IMR-90 (cell line): Measurements from ENCODE around the gene CHCHD1. TPM values are rescaled to one million over a fixed set of nuclear protein-coding genes. Genes with fewer than 3 reads are reported as not detected.

ENCODE experiments used
- ATAC-seq: fragments of 200-7000 bp; cut with Tn5 transposase; 2 replicates; pipeline ENCODE4 v1.9.1; 2020; ENCODE audit warnings: low read depth, mild to moderate bottlenecking, moderate library complexity
- BruUV-seq: library from RNA; stranded (reverse); fragments of 400-500 nt; replicated peaks from 2 replicates; lab custom pipeline; 2021; lab: Mats Ljungman, UMichigan
- CTCF ChIA-PET: fragments of 300-600 bp; formaldehyde crosslinking; extraction: SDS; loops from one replicate; lab custom pipeline; 2021; ENCODE audit warnings: antibody characterized with exemption; lab: Yijun Ruan, JAX
- POLR2A ChIA-PET: fragments of 300-600 bp; sonication (Branson Sonifier 250); formaldehyde crosslinking; loops from one replicate; lab custom pipeline; 2022; ENCODE audit warnings: antibody characterized with exemption; ENCODE audit not compliant: unreplicated experiment; lab: Charles Lee
- DNase-seq: peaks from one replicate; pipeline ENCODE4 v3.0.0; 2013
- H2AFZ ChIP-seq: replicated peaks from 2 replicates; pipeline ENCODE3; 2013; ENCODE audit warnings: low read length, mild to moderate bottlenecking; ENCODE audit not compliant: poor library complexity
- H2AK5ac ChIP-seq: 2 replicates; pipeline ENCODE4 v1.6.1; 2013; ENCODE audit warnings: low read depth, low read length, inconsistent platforms
- H2AK9ac ChIP-seq: replicated peaks from 2 replicates; pipeline ENCODE3; 2013; ENCODE audit warnings: mild to moderate bottlenecking, low read depth, low read length, moderate library complexity; ENCODE audit not compliant: poor library complexity
- H2BK120ac ChIP-seq: 2 replicates; pipeline ENCODE4 v1.6.1; 2013; ENCODE audit warnings: low read depth, low read length, inconsistent platforms
- H2BK15ac ChIP-seq: 3 replicates; pipeline ENCODE4 v1.6.1; 2013; ENCODE audit warnings: low read depth, low read length, inconsistent platforms
- H2BK20ac ChIP-seq: 2 replicates; pipeline ENCODE4 v1.6.1; 2013; ENCODE audit warnings: low read depth, mild to moderate bottlenecking, inconsistent platforms, low read length, moderate library complexity
- H2BK5ac ChIP-seq: 2 replicates; pipeline ENCODE4 v1.6.1; 2013; ENCODE audit warnings: mild to moderate bottlenecking, low read depth, low read length, inconsistent platforms; ENCODE audit not compliant: poor library complexity, severe bottlenecking
- H3K14ac ChIP-seq: replicated peaks from 2 replicates; pipeline ENCODE4 v1.6.1; 2013; ENCODE audit warnings: low read depth, low read length, inconsistent platforms
- H3K18ac ChIP-seq: 2 replicates; pipeline ENCODE4 v1.6.1; 2013; ENCODE audit warnings: low read depth, low read length, control low read depth
- H3K23ac ChIP-seq: 2 replicates; pipeline ENCODE4 v1.6.1; 2013; ENCODE audit warnings: low read depth, low read length, inconsistent platforms
- H3K27ac ChIP-seq: 2 replicates; pipeline ENCODE4 v1.5.1; 2013; ENCODE audit warnings: mild to moderate bottlenecking, control low read depth, low read length; ENCODE audit not compliant: insufficient read depth
- H3K27me3 ChIP-seq: 2 replicates; pipeline ENCODE4 v1.6.1; 2013; ENCODE audit warnings: low read length; ENCODE audit not compliant: control insufficient read depth, insufficient read depth
- H3K36me3 ChIP-seq: 2 replicates; pipeline ENCODE4 v1.6.1; 2013; ENCODE audit warnings: low read length, mixed read lengths; ENCODE audit not compliant: control insufficient read depth, insufficient read depth
- H3K4ac ChIP-seq: 2 replicates; pipeline ENCODE4 v1.6.1; 2013; ENCODE audit warnings: low read depth, low read length, inconsistent platforms
- H3K4me1 ChIP-seq: 2 replicates; pipeline ENCODE4 v1.6.1; 2013; ENCODE audit warnings: low read length, mixed read lengths; ENCODE audit not compliant: control insufficient read depth, insufficient read depth
- H3K4me2 ChIP-seq: 2 replicates; pipeline ENCODE4 v1.6.1; 2013; ENCODE audit warnings: low read depth, mild to moderate bottlenecking, control low read depth, low read length, moderate library complexity
- H3K4me3 ChIP-seq: 2 replicates; pipeline ENCODE4 v1.5.1; 2013; ENCODE audit warnings: low read depth, mild to moderate bottlenecking, control low read depth, low read length, moderate library complexity; ENCODE audit not compliant: insufficient read depth
- H3K56ac ChIP-seq: 2 replicates; pipeline ENCODE4 v1.6.1; 2013; ENCODE audit warnings: low read length, inconsistent platforms; ENCODE audit not compliant: insufficient read depth; ENCODE audit errors: extremely low read depth
- H3K79me1 ChIP-seq, 2 experiments: 2 replicates each; pipeline ENCODE4 v1.6.1; 2013; ENCODE audit warnings: low read length in 2 of 2, inconsistent platforms in 1 of 2, low read depth in 1 of 2
- H3K9ac ChIP-seq: 2 replicates; pipeline ENCODE4 v1.6.1; 2013; ENCODE audit warnings: low read depth, low read length, control low read depth
- H3K9me1 ChIP-seq: 2 replicates; pipeline ENCODE4 v1.6.1; 2013; ENCODE audit warnings: low read length, inconsistent platforms; ENCODE audit not compliant: insufficient read depth
- H3K9me3 ChIP-seq: 2 replicates; pipeline ENCODE4 v1.6.1; 2013; ENCODE audit warnings: low read length; ENCODE audit not compliant: control insufficient read depth, insufficient read depth
- H4K20me1 ChIP-seq: 2 replicates; pipeline ENCODE4 v1.6.1; 2013; ENCODE audit warnings: low read length, inconsistent platforms; ENCODE audit not compliant: insufficient read depth
- H4K5ac ChIP-seq: 2 replicates; pipeline ENCODE4 v1.6.1; 2013; ENCODE audit warnings: mild to moderate bottlenecking, low read depth, low read length, control low read depth
- H4K8ac ChIP-seq, 2 experiments: 2 replicates each; pipeline ENCODE4 v1.6.1; 2013; ENCODE audit warnings: low read depth in 2 of 2, low read length in 2 of 2, control low read depth in 1 of 2, inconsistent platforms in 1 of 2
- H4K91ac ChIP-seq: 2 replicates; pipeline ENCODE4 v1.6.1; 2013; ENCODE audit warnings: low read depth, low read length, inconsistent platforms; ENCODE audit not compliant: insufficient read depth
- BHLHE40 ChIP-seq: fragments of 150-350 bp; IDR thresholded peaks from 2 replicates; pipeline ENCODE4 v1.6.1; 2016; ENCODE audit warnings: mild to moderate bottlenecking, low read depth, low read length
- MAFK ChIP-seq: IDR thresholded peaks from 2 replicates; pipeline ENCODE4 v1.6.1; 2012; ENCODE audit warnings: low read depth, low read length, improper control_type of control experiment
- USF2 ChIP-seq: fragments of 150-350 bp; IDR thresholded peaks from 2 replicates; pipeline ENCODE4 v1.6.1; 2017; ENCODE audit warnings: mild to moderate bottlenecking, antibody characterized with exemption, low read length, low read depth
- WGBS, 2 experiments: methylation state at CpG; one replicate each; pipeline versions ENCODE4 v1.1.5 to v1.1.7; 2013; ENCODE audit warnings: missing lambda C conversion rate in 2 of 2; ENCODE audit not compliant: insufficient read length in 1 of 2; ENCODE audit errors: extremely low coverage in 2 of 2; 5-methylcytosine and 5-hydroxymethylcytosine counted together
- dilution Hi-C: fragments of 300-500 bp; cut with HindIII; formaldehyde crosslinking; loops from one replicate; pipeline ENCODE4 v1.14.3; 2018; ENCODE audit warnings: low sequenced_read_pairs; ENCODE audit not compliant: unreplicated experiment
- in situ Hi-C: fragments of 300-500 bp; cut with MboI; formaldehyde crosslinking; loops from 3 replicates; pipeline ENCODE4 v1.14.3; 2019; ENCODE audit warnings: low sequenced_read_pairs, inconsistent platforms, mixed read lengths
- intact Hi-C: fragments of 100-400 bp; cut with micrococcal nuclease; formaldehyde crosslinking; loops from 2 replicates; pipeline ENCODE4 v1.10.0; 2022
- polyA plus RNA-seq, 3 experiments: library from polyadenylated mRNA; depleted of rRNA; stranded (reverse); fragments of >200 nt; gene quantifications; 2 replicates each; pipeline ENCODE4 v1.2.3, GENCODE V29; 2012; ENCODE audit warnings: low replicate concordance in 1 of 3
- total RNA-seq: library from RNA; depleted of rRNA; stranded (reverse); fragments of >200 nt; gene quantifications from 2 replicates; pipeline ENCODE4 v1.2.3, GENCODE V29; 2012

The CHCHD1 gene
- total and polyA plus RNA-seq, 2 of the 4 experiments (the other 2 are of a cell fraction): 11.5 to 21.0 TPM

- TF ChIP-seq MAFK (no peak), USF2 (peak; percentile 66), BHLHE40 (peak; percentile 7; the same call in 1 of the 2 replicates)
- H3K9ac ChIP-seq: peak overlapping the region; percentile 96
- POLR2A ChIA-PET: interaction anchor here (0.9 kb wide), 1 partner anchor 14 kb away, joined by 4 read pairs; no protein-coding TSS in a partner anchor
- H3K27ac ChIP-seq: peak overlapping the region; percentile 91
- H2BK5ac ChIP-seq: peak overlapping the region; percentile 94
- peaks cover 25% of the 10 kb centered on the region for H4K20me1 ChIP-seq
- peak overlapping the region; percentile 99 for H2AFZ ChIP-seq
- H3K9me3 ChIP-seq: no peaks in the 10 kb centered on the region
- H2AK5ac ChIP-seq: peak overlapping the region; percentile 91
- peak overlapping the region; percentile 76 for H4K5ac ChIP-seq
- peak overlapping the region; percentile 99 for H2AK9ac ChIP-seq
- H3K4me2 ChIP-seq: peak overlapping the region; percentile 56
- in situ Hi-C loops: no loop called here
- no CpG with 5 or more reads among the region's 17 CpGs for WGBS, 2 experiments
- H3K36me3 ChIP-seq: peaks cover 54% of the 10 kb centered on the region
- H3K18ac ChIP-seq: 0 out of 2 replicates have a peak overlapping the region, but pooled peaks have one; percentile 10
- H3K23ac ChIP-seq: peak overlapping the region; percentile 78; the same call in 1 of the 2 replicates
- peak overlapping the region; percentile 96 for H3K14ac ChIP-seq
- H4K8ac ChIP-seq: peak overlapping the region; percentile 68 to 74
- peaks cover 10% of the 10 kb centered on the region; the same call in 1 of the 2 replicates for H3K9me1 ChIP-seq
- dilution Hi-C loops: no loop called here
- 0 out of 3 replicates have a peak overlapping the region, but pooled peaks have one; percentile 18 for H2BK15ac ChIP-seq
- no peak overlapping the region for H2BK20ac ChIP-seq
- CTCF ChIA-PET: no interaction called here
- ATAC-seq: peak; percentile 10
- H2BK120ac ChIP-seq: peak overlapping the region; percentile 57; the same call in 1 of the 2 replicates
- BruUV-seq: no TSS peak
- peaks cover 4 to 56% of the 10 kb centered on the region in 2 experiments; a peak in 3 of 4 replicates for H3K79me1 ChIP-seq
- no peaks in the 10 kb centered on the region for H3K27me3 ChIP-seq
- peaks cover 7% of the 10 kb centered on the region for H3K4me1 ChIP-seq
- H3K56ac ChIP-seq: peak overlapping the region; percentile 58; the same call in 1 of the 2 replicates
- peak overlapping the region; percentile 72 for H3K4me3 ChIP-seq
- peak overlapping the region; percentile 70 for H4K91ac ChIP-seq
- H3K4ac ChIP-seq: peak overlapping the region; percentile 94
- DNase-seq: peak; percentile 73
- intact Hi-C loops: loop anchor here (1.0 kb wide), 1 partner anchor 28 kb away; the partner anchor contains the start of gene SEC24C
Observed at GRCh38 chr10:73771722-73772280, 10.0 kb upstream of the CHCHD1 start.
